LNCAP (cell line): ENCODE data around the gene CORIN.

Experiments
- CTCF ChIP-seq: fragments of 450-650 bp; IDR thresholded peaks from 2 replicates; pipeline ENCODE4 v1.5.1; 2017; ENCODE audit warnings: mild to moderate bottlenecking

The CORIN gene

GRCh38 chr4:47837908-47838294 lies at the start of gene CORIN:
CORIN (minus strand) TSS chr4:47838067; CDS start chr4:47837949, 118 bp downstream.
- no peak for TF ChIP-seq CTCF

- TF ChIP-seq CTCF = no peak
Measured at GRCh38 chr4:47882228-47882627, 44.4 kb upstream of the CORIN start.

GRCh38 chr4:47879458-47879857 lies 41.6 kb upstream of the CORIN start:
- no peak for TF ChIP-seq CTCF

- no peak for TF ChIP-seq CTCF
Measured at GRCh38 chr4:47876784-47877546, 39.1 kb upstream of the CORIN start.

GRCh38 chr4:47876310-47876709 lies 38.4 kb upstream of the CORIN start:
- no peak for TF ChIP-seq CTCF

- TF ChIP-seq CTCF = no peak
Measured at GRCh38 chr4:47873877-47874541, 36.1 kb upstream of the CORIN start.

- TF ChIP-seq CTCF = no peak
Measured at GRCh38 chr4:47863486-47863885, 25.6 kb upstream of the CORIN start.
